Measurements from ENCODE around the gene MYOM1.

Gene MYOM1

GRCh38 chr18:3147935-3148554 lies 71.7 kb downstream of the MYOM1 start:
- no peak for DNase-seq

GRCh38 chr18:3140986-3141639 lies 78.7 kb downstream of the MYOM1 start:
- no peak for DNase-seq

- no peak for DNase-seq
These were observed 79.4 kb downstream of the MYOM1 start for GRCh38 chr18:3140342-3140741.

GRCh38 chr18:3139406-3139805 lies 80.4 kb downstream of the MYOM1 start:
- DNase-seq, result no peak

GRCh38 chr18:3138274-3138975 lies 81.3 kb downstream of the MYOM1 start:
- no peak for DNase-seq

- no peak for DNase-seq
These were observed 84.2 kb downstream of the MYOM1 start for GRCh38 chr18:3135536-3135935.

GRCh38 chr18:3132700-3133099 lies 87.1 kb downstream of the MYOM1 start:
- no peak for DNase-seq

GRCh38 chr18:3130344-3130743 lies 89.4 kb downstream of the MYOM1 start:
- DNase-seq, result no peak

- peak; percentile 81 for DNase-seq
These were observed 90.5 kb downstream of the MYOM1 start for GRCh38 chr18:3129053-3129864.

GRCh38 chr18:3126457-3127097 lies 93.2 kb downstream of the MYOM1 start:
- DNase-seq, result no peak

GRCh38 chr18:3124822-3125221 lies 94.9 kb downstream of the MYOM1 start:
- DNase-seq, result no peak

GRCh38 chr18:3122851-3123250 lies 96.9 kb downstream of the MYOM1 start:
- no peak for DNase-seq

GRCh38 chr18:3121259-3121658 lies 98.5 kb downstream of the MYOM1 start:
- DNase-seq, result no peak

GRCh38 chr18:3120356-3120755 lies 99.4 kb downstream of the MYOM1 start:
- no peak for DNase-seq

GRCh38 chr18:3119401-3120341 lies 100.1 kb downstream of the MYOM1 start:
- no peak for DNase-seq

- no peak for DNase-seq
These were observed 101.4 kb downstream of the MYOM1 start for GRCh38 chr18:3118195-3119010.

- DNase-seq, result no peak
These were observed 102.1 kb downstream of the MYOM1 start for GRCh38 chr18:3117493-3118192.

GRCh38 chr18:3115447-3116030 lies 104.2 kb downstream of the MYOM1 start:
- DNase-seq, result no peak

GRCh38 chr18:3114451-3114850 lies 105.3 kb downstream of the MYOM1 start:
- no peak for DNase-seq

GRCh38 chr18:3114026-3114425 lies 105.7 kb downstream of the MYOM1 start:
- DNase-seq, result no peak
